Hepatocyte (in vitro differentiated cells): ENCODE data around the gene PRAC1. TPM values are rescaled to one million over a fixed set of nuclear protein-coding genes. Genes with fewer than 3 reads are reported as not detected.

Experiments
- DNase-seq: peaks from one replicate; pipeline ENCODE4 v3.0.0-alpha.2; 2016; ENCODE audit warnings: low spot score
- H2AFZ ChIP-seq: fragments of 200-600 bp; sonication (generic); 2 replicates; pipeline ENCODE4 v1.6.0; 2016; ENCODE audit warnings: antibody characterized with exemption, mild to moderate bottlenecking
- H3K27ac ChIP-seq: fragments of 200-600 bp; sonication (generic); 2 replicates; pipeline ENCODE4 v1.5.1; 2016; ENCODE audit warnings: mild to moderate bottlenecking
- H3K27me3 ChIP-seq: fragments of 200-600 bp; sonication (generic); 2 replicates; pipeline ENCODE4 v1.6.1; 2016
- H3K36me3 ChIP-seq: fragments of 200-600 bp; sonication (generic); replicated peaks from 2 replicates; pipeline ENCODE4 v1.5.1; 2016; ENCODE audit warnings: low read depth; ENCODE audit not compliant: insufficient read depth
- H3K4me1 ChIP-seq: fragments of 200-600 bp; sonication (generic); 2 replicates; pipeline ENCODE4 v1.5.1; 2016; ENCODE audit warnings: mild to moderate bottlenecking, moderate library complexity; ENCODE audit not compliant: insufficient read depth
- H3K4me2 ChIP-seq: fragments of 200-600 bp; sonication (generic); 2 replicates; pipeline ENCODE4 v1.6.0; 2016
- H3K4me3 ChIP-seq: fragments of 200-600 bp; sonication (generic); 2 replicates; pipeline ENCODE4 v1.5.1; 2016; ENCODE audit warnings: mild to moderate bottlenecking
- H3K79me2 ChIP-seq: fragments of 200-600 bp; sonication (generic); 2 replicates; pipeline ENCODE4 v1.6.0; 2017; ENCODE audit warnings: mild to moderate bottlenecking
- H3K9me2 ChIP-seq: fragments of 200-600 bp; sonication (generic); replicated peaks from 2 replicates; pipeline ENCODE4 v1.6.0; 2017; ENCODE audit warnings: mild to moderate bottlenecking; ENCODE audit not compliant: insufficient read depth
- H3K9me3 ChIP-seq: fragments of 200-600 bp; sonication (generic); 2 replicates; pipeline ENCODE4 v1.5.1; 2016; ENCODE audit warnings: low read depth, mild to moderate bottlenecking
- H4K20me1 ChIP-seq: fragments of 200-600 bp; sonication (generic); 2 replicates; pipeline ENCODE4 v1.6.0; 2016; ENCODE audit warnings: mild to moderate bottlenecking; ENCODE audit not compliant: insufficient read depth, poor library complexity, severe bottlenecking
- EZH2 ChIP-seq: fragments of 200-600 bp; sonication (generic); IDR thresholded peaks from 2 replicates; pipeline ENCODE4 v1.6.1; 2016; ENCODE audit warnings: antibody characterized with exemption, mild to moderate bottlenecking, borderline replicate concordance
- EZH2phosphoT487 ChIP-seq: fragments of 200-600 bp; sonication (generic); IDR thresholded peaks from one replicate; pipeline ENCODE4 v1.6.1; 2018; ENCODE audit warnings: antibody characterized with exemption, mild to moderate bottlenecking, low read depth, moderate library complexity; ENCODE audit not compliant: unreplicated experiment, severe bottlenecking
- WGBS: methylation state at CpG from one replicate; pipeline ENCODE4 v1.1.6; 2016; ENCODE audit warnings: low lambda C conversion rate; ENCODE audit errors: missing lambda C conversion rate; 5-methylcytosine and 5-hydroxymethylcytosine counted together
- polyA plus RNA-seq: library from polyadenylated mRNA; unstranded; fragments of >200 nt; fragmentation: Nextera tagmentation; extraction: Ambion mirVana; gene quantifications from 2 replicates; pipeline ENCODE4 v1.2.1, GENCODE V29; 2016
- total RNA-seq: library from RNA; depleted of rRNA; stranded (reverse); fragments of >200 nt; gene quantifications from 2 replicates; pipeline ENCODE4 v1.2.3, GENCODE V29; 2014
- TF ChIP-seq, protein P1 (sequence below): fragments of 200-600 bp; sonication (generic); IDR thresholded peaks from 2 replicates; pipeline ENCODE4 v1.5.1; 2016; ENCODE audit warnings: antibody characterized with exemption, mild to moderate bottlenecking; ENCODE audit not compliant: poor library complexity

PRAC1 gene
- total and polyA plus RNA-seq, 2 experiments from 2014 or later: not detected

DNA sequence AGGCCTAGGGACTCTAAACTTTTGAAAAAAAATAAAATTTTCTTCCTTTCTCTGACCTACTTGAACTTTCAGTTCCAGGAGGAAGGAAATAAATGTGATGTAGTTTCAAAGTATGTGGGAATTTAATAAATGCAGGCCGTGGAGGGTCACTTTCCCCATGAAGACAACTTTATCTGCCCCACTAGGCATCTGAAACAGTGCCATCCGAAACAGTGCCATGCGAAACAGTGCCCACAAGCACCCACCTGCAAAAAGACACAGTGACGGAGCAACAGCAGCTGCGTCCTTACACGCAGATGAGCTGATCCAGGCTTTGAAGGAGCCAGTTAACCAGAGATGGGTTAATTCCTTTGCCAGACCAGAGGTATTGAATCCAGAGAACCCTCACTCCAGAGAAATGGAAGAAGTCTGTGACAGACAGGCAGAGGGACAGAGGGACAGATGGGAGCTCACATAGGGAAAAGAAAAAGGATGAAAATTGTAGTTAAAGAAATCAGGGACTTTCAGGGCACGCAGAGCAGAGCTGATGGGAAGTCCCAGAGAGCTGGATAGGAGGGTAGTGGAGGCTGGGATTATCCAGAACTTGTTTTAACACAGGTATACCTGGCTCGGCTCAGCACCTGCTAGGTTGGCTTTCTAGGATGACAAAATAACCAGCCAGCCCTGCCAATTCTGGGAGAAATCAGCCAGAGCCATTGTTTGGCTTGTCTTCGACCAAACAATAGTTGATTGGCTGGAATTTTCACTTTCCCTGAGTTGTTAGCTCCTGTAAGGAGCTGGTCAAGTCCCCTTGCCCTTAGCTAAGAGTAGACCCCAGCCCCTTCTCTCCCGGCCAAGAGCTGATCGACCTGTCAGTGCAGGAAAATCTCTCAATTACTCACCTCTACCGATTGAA, 23.3 kb upstream of the PRAC1 start:
- TF ChIP-seq EZH2: no peak
- TF ChIP-seq EZH2phosphoT487: no peak
- TF ChIP-seq, protein P1, sequence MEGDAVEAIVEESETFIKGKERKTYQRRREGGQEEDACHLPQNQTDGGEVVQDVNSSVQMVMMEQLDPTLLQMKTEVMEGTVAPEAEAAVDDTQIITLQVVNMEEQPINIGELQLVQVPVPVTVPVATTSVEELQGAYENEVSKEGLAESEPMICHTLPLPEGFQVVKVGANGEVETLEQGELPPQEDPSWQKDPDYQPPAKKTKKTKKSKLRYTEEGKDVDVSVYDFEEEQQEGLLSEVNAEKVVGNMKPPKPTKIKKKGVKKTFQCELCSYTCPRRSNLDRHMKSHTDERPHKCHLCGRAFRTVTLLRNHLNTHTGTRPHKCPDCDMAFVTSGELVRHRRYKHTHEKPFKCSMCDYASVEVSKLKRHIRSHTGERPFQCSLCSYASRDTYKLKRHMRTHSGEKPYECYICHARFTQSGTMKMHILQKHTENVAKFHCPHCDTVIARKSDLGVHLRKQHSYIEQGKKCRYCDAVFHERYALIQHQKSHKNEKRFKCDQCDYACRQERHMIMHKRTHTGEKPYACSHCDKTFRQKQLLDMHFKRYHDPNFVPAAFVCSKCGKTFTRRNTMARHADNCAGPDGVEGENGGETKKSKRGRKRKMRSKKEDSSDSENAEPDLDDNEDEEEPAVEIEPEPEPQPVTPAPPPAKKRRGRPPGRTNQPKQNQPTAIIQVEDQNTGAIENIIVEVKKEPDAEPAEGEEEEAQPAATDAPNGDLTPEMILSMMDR: no peak
- no peak overlapping the region for H2AFZ ChIP-seq
- H4K20me1 ChIP-seq: no peaks in the 10 kb centered on the region
- no peak for DNase-seq
- 32% methylated on average over 12 of the region's 12 CpGs for whole genome bisulfite sequencing
- H3K9me2 ChIP-seq: no peaks in the 10 kb centered on the region
- H3K79me2 ChIP-seq: no peaks in the 10 kb centered on the region
- H3K4me2 ChIP-seq: no peak overlapping the region
- no peaks in the 10 kb centered on the region for H3K9me3 ChIP-seq
- no peak overlapping the region for H3K4me3 ChIP-seq
- H3K27me3 ChIP-seq: peaks cover 100% of the 10 kb centered on the region
- H3K27ac ChIP-seq: no peak overlapping the region
- no peaks in the 10 kb centered on the region for H3K36me3 ChIP-seq
- H3K4me1 ChIP-seq: no peaks in the 10 kb centered on the region

DNA sequence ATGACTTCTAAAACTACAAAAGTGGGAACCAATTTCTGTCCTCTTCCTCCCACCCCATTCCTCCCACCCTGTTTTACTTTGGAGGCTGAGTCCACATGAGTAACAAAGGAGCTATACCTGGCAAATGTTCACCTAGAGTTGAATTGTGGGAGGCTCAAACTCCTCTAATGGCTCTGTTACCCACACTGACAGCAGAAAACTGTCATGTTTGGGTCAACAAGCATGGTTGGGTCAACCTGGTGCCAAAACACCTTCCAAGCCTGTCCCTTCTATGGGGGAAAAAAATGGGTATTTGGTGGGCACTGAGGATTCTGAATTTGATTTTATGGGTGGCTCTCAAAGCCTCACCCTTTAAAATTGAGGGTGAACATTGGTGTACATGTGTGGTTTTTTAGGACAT, 18.2 kb upstream of the PRAC1 start:
- Histone ChIP-seq H2AFZ (no peak overlapping the region), H3K27ac (no peak overlapping the region), H3K9me2 (no peaks in the 10 kb centered on the region), H3K4me3 (no peak overlapping the region), H4K20me1 (no peaks in the 10 kb centered on the region), H3K4me1 (no peaks in the 10 kb centered on the region), H3K27me3 (peaks cover 100% of the 10 kb centered on the region), H3K36me3 (no peaks in the 10 kb centered on the region), H3K9me3 (no peaks in the 10 kb centered on the region), H3K4me2 (no peak overlapping the region), H3K79me2 (no peaks in the 10 kb centered on the region)
- TF ChIP-seq, protein P1: no peak
- TF ChIP-seq EZH2phosphoT487 (no peak), EZH2 (no peak)
- DNase-seq: no peak

DNA sequence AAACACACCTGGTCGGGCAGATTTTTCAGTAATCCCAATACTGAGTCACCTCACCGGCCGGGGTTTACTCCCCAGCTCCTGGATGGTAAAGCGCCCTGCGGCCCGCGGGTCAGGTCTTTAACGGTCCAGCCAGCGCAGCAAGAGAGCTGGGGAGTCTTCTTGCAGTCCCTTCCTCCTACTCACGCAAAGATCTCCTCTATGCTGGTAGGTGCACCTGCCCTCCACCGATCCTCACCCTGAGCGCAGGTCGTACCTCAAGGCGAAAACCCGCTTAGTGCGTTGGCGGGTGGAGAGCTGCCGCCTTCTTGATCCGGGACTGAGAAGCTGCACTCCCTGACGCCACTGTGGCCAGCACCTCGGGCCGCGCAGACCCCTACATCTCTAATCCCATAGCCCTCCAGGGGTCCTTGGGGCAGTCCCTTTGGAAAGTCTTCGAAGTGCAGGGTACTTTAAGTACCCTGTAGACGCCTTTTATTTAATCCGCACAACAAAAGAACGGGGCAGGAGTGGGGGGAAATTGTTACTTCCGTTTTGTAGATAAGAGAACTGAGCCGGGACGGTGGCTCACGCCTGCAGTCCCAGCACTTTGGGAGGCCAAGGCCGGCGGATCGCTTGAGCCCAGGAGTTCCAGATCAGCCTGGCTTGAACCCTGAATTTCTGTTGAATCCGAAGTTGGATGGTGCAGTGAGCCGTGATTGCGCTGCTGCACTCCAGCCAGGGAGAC, 16.6 kb upstream of the PRAC1 start:
- H3K4me3 ChIP-seq: no peak overlapping the region
- WGBS: 4% methylated on average over 37 of the region's 37 CpGs
- H2AFZ ChIP-seq: no peak overlapping the region
- H3K4me1 ChIP-seq: no peaks in the 10 kb centered on the region
- no peak for DNase-seq
- H3K27ac ChIP-seq: no peak overlapping the region
- no peaks in the 10 kb centered on the region for H4K20me1 ChIP-seq
- no peaks in the 10 kb centered on the region for H3K9me3 ChIP-seq
- no peaks in the 10 kb centered on the region for H3K9me2 ChIP-seq
- no peaks in the 10 kb centered on the region for H3K36me3 ChIP-seq
- TF ChIP-seq EZH2phosphoT487 (no peak), EZH2 (peak; percentile 85)
- peaks cover 100% of the 10 kb centered on the region for H3K27me3 ChIP-seq
- H3K79me2 ChIP-seq: no peaks in the 10 kb centered on the region
- H3K4me2 ChIP-seq: no peak overlapping the region

DNA sequence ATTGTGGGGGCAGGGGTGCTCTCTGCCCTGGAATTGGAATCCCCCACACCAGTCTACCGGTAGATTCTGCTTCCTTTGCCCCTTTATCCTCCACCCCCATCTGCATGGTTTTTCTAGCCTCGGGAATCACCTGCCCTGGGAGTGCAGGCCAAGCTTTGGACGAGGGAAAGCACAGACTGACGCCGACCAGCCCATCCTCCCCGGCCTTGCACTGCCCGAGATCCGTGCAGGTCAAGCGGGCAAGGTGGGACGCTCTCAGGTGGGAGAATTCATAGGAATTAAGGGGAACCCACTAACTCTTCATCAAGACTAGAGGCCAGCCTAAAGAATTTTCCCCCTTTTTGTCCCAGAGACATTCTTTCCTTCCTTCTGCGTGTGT, 16.1 kb upstream of the PRAC1 start:
- H3K4me3 ChIP-seq: no peak overlapping the region
- no peak for DNase-seq
- TF ChIP-seq EZH2 (no peak), EZH2phosphoT487 (no peak)
- TF ChIP-seq, protein P1: no peak
- H3K9me3 ChIP-seq: no peaks in the 10 kb centered on the region
- no peak overlapping the region for H3K4me2 ChIP-seq
- no peak overlapping the region for H3K27ac ChIP-seq
- WGBS: 8% methylated on average over 11 of the region's 11 CpGs
- H4K20me1 ChIP-seq: no peaks in the 10 kb centered on the region
- no peaks in the 10 kb centered on the region for H3K36me3 ChIP-seq
- H2AFZ ChIP-seq: no peak overlapping the region
- no peaks in the 10 kb centered on the region for H3K4me1 ChIP-seq
- H3K27me3 ChIP-seq: peaks cover 100% of the 10 kb centered on the region
- H3K9me2 ChIP-seq: no peaks in the 10 kb centered on the region
- H3K79me2 ChIP-seq: no peaks in the 10 kb centered on the region
